Testis (tissue), 3 donors: ENCODE results near the gene SYMPK. TPM values are rescaled to one million over a fixed set of nuclear protein-coding genes. Genes with fewer than 3 reads are reported as not detected.
A peak's percentile ranks its signal among the peaks of the same experiment; 100 is the strongest.

Experiments used
- DNase-seq: peaks from one replicate; pipeline ENCODE4 v3.0.0-alpha.2; 2019
- H3K27ac ChIP-seq, 2 donors: fragments of 200-600 bp; sonication (generic); one replicate each; pipeline ENCODE4 v1.5.1; 2019
- H3K27me3 ChIP-seq: fragments of 200-600 bp; sonication (generic); one replicate; pipeline ENCODE4 v1.5.1; 2019
- H3K36me3 ChIP-seq: fragments of 200-600 bp; sonication (generic); one replicate; pipeline ENCODE4 v1.5.1; 2017; ENCODE audit warnings: low read depth; ENCODE audit errors: missing control alignments
- H3K4me1 ChIP-seq: fragments of 200-600 bp; sonication (generic); one replicate; pipeline ENCODE4 v1.5.1; 2019
- H3K4me3 ChIP-seq, 2 donors: fragments of 200-600 bp; sonication (generic); one replicate each; pipeline ENCODE4 v1.5.1; 2017 to 2019
- H3K9me3 ChIP-seq: fragments of 200-600 bp; sonication (generic); one replicate; pipeline ENCODE4 v1.5.1; 2017
- POLR2A ChIP-seq: fragments of 450-650 bp; IDR thresholded peaks from one replicate; pipeline ENCODE4 v1.6.1; 2017; ENCODE audit warnings: antibody characterized with exemption, mild to moderate bottlenecking, moderate library complexity
- WGBS, 2 donors: methylation state at CpG; one replicate each; pipeline ENCODE4 v1.1.5; 2018; 5-methylcytosine and 5-hydroxymethylcytosine counted together
- intact Hi-C: fragments of 100-400 bp; cut with DNase I; formaldehyde crosslinking; loops from one replicate; pipeline ENCODE4 v1.15.1; 2023; ENCODE audit warnings: low total_unique reads
- polyA plus RNA-seq: library from polyadenylated mRNA; stranded (reverse); fragments of 350-450 nt; fragmentation: Illumina TruSeq; extraction: RNeasy Lipid Tissue Mini Kit (QIAGEN cat#74804); gene quantifications from one replicate; pipeline ENCODE4 v1.2.3, GENCODE V29; 2014; ENCODE audit warnings: low read depth, low replicate concordance; ENCODE audit not compliant: insufficient read depth
- total RNA-seq, 2 donors: library from RNA; depleted of rRNA; stranded (reverse); fragments of >200 nt; gene quantifications; one replicate each; pipeline ENCODE4 v1.2.3, GENCODE V29; 2016
- TF ChIP-seq, protein P1 (sequence below), 3 experiments: fragments of 450-650 bp in 2 of 3; fragments of 200-600 bp in 1 of 3; sonication (generic) in 1 of 3; IDR thresholded peaks; one replicate each; pipeline ENCODE4 v1.5.1; 2016 to 2019; ENCODE audit warnings: antibody characterized with exemption in 3 of 3, mild to moderate bottlenecking in 2 of 3, moderate library complexity in 1 of 3

SYMPK gene
- total and polyA plus RNA-seq, 3 donors from 2014 or later, result 123 to 195 (median 142) TPM

DNA sequence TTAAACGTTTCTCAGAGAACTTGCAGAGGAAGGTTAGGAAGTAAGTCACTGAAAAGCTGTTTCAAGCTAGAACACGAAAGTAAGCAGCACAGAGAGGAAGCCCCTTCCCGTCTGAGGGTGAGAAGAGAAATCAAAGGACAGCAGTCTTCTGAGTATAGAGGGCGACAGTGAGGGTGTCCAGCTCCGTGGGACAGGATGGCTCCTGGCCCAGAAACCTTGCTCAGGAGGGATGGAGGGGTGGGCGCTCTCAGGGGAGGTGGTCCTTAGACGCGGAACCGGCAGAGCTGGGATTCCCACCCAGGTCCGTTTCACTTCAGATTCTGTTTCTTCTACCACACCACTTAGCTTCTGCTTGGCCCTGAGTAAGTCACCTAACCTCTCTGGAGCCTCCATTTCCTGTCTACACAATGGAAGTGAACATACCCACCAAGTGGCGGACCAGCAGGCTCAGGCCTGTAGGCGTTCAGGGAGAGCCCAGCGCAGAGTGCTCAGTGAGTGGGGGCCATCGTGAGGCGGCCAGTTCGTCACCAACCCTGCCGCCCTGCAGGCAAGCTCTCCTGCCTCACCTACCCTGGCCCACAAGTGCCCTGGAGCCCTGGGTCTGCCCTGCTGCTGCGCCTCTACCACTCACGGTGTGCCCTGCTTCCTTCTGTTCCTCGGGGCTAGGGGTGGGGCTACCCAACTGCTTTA lies 42.4 kb downstream of the SYMPK start:
- Histone ChIP-seq H3K4me1 (no peaks in the 10 kb centered on the region), H3K4me3 (no peak overlapping the region), H3K9me3 (no peaks in the 10 kb centered on the region), H3K27ac (no peak overlapping the region), H3K27me3 (no peaks in the 10 kb centered on the region), H3K36me3 (no peaks in the 10 kb centered on the region)
- DNase-seq, result no peak
- intact Hi-C loops, result no loop called here
- no peak for TF ChIP-seq POLR2A
- TF ChIP-seq, protein P1, sequence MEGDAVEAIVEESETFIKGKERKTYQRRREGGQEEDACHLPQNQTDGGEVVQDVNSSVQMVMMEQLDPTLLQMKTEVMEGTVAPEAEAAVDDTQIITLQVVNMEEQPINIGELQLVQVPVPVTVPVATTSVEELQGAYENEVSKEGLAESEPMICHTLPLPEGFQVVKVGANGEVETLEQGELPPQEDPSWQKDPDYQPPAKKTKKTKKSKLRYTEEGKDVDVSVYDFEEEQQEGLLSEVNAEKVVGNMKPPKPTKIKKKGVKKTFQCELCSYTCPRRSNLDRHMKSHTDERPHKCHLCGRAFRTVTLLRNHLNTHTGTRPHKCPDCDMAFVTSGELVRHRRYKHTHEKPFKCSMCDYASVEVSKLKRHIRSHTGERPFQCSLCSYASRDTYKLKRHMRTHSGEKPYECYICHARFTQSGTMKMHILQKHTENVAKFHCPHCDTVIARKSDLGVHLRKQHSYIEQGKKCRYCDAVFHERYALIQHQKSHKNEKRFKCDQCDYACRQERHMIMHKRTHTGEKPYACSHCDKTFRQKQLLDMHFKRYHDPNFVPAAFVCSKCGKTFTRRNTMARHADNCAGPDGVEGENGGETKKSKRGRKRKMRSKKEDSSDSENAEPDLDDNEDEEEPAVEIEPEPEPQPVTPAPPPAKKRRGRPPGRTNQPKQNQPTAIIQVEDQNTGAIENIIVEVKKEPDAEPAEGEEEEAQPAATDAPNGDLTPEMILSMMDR (IDR thresholded peaks at IDR 0.05), result no peak
- WGBS, 2 donors, result 66 to 77% methylated on average over 17 to 20 of the region's 20 CpGs

DNA sequence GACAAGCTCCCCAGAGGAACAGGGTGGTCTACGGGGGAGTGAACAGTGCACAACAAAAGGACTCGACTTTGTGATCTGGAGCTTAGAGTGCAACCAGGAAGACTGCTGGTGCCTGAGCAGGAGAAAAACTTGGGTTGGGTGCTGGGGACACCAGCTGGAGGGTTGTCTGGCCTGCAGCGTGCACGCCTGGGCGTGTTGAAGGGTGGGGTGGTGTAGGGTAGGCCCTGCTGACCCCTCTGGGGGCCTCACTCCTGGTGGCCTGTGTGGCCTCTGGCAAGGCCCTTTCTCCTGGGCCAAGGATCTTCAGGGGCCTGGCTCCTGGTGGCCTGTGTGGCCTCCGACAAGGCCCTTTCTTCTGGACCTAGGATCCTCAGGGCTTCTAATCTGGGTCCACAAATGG lies 43.2 kb downstream of the SYMPK start:
- H3K9me3 ChIP-seq, result no peaks in the 10 kb centered on the region
- H3K4me3 ChIP-seq, result no peak overlapping the region
- H3K4me1 ChIP-seq, result no peaks in the 10 kb centered on the region
- no peaks in the 10 kb centered on the region for H3K36me3 ChIP-seq
- no peak for DNase-seq
- no peak overlapping the region for H3K27ac ChIP-seq
- no peak for TF ChIP-seq POLR2A
- TF ChIP-seq, protein P1 (IDR thresholded peaks at IDR 0.05), result no peak
- no peaks in the 10 kb centered on the region for H3K27me3 ChIP-seq
- 67 to 79% methylated on average over 3 to 6 of the region's 6 CpGs for WGBS, 2 donors
- intact Hi-C loops, result no loop called here

DNA sequence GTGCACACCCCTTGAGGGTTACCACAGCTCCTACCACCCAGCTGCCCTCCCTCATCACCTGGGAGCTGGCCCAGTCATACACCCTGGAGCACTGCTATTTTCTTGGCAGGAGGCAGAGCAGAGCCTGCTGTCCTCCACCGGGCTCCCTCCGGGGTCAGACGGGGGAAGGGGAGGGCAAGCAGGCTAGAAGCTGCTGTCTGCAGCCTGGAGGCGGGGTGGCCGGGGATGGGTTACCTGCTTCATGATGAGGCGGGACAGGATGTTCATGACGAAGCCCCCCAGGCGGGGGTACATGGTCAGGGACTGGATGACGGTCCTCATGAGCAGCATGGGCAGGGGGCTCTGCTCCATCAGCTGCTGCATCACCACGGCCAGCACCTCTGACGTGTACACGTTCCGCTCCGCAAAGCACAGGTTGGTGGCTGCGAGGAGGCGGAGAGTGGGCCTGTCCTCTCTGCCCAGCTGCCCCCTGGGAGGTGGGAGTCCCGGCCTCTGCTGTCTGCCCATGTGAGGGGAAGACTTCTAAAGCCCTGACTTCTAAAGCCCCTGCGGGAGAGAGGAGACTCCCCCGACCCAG lies 45.1 kb downstream of the SYMPK start:
- no peak for DNase-seq
- Histone ChIP-seq H3K4me1 (no peaks in the 10 kb centered on the region), H3K27me3 (no peaks in the 10 kb centered on the region), H3K9me3 (no peaks in the 10 kb centered on the region), H3K27ac (no peak overlapping the region), H3K4me3 (no peak overlapping the region), H3K36me3 (no peaks in the 10 kb centered on the region)
- TF ChIP-seq, protein P1 (IDR thresholded peaks at IDR 0.05), result no peak
- TF ChIP-seq POLR2A, result no peak
- WGBS, 2 donors, result 73 to 81% methylated on average over 8 to 19 of the region's 19 CpGs
- intact Hi-C loops, result no loop called here

DNA sequence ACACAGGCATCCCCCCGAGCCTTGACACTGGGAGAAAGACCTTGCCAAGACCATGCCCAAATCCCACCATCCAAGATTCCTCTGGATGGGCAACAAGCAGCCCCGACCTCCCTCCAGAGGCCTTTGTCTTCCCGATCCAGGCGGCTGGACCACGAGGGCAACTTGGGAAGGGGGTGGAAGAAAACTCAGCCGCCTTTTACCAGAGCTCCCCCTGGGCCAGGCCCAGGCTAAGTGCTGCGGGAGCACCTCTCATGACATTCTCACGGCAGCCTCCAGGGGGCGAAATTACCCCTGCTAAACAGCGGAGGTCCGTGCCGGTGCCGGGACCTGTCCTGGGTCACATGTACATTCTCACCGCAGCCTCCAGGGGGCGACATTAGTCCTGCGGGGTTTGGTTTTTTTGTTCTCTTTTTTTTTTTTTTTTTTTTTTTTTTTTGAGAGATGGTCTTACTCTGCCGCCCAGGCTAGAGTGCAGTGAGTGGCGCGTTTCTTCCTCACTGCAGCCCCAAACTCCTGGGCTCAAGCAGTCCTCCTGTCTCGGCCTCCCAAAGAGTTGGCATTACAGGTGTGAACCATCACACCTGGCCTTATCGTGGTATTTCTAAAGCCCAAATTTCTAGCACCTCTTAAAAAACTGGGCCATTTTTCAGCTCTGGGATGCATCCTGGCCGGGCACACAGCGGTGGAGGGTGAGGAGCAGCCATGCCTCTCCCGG lies 45.8 kb downstream of the SYMPK start:
- WGBS, 2 donors, result 28 to 30% methylated on average over 23 to 24 of the region's 24 CpGs
- H3K27me3 ChIP-seq, result no peaks in the 10 kb centered on the region
- TF ChIP-seq POLR2A, result no peak
- TF ChIP-seq, protein P1 (IDR thresholded peaks at IDR 0.05), result peak; percentile 86 to 96 (median 93)
- peak; percentile 96 for DNase-seq
- H3K27ac ChIP-seq, result no peak overlapping the region
- H3K9me3 ChIP-seq, result no peaks in the 10 kb centered on the region
- H3K4me3 ChIP-seq, result no peak overlapping the region
- no peaks in the 10 kb centered on the region for H3K4me1 ChIP-seq
- H3K36me3 ChIP-seq, result no peaks in the 10 kb centered on the region
- intact Hi-C loops, result no loop called here
